GM18499 (cell line): ENCODE data around the gene IMMP2L.
A peak's percentile ranks its signal among the peaks of the same experiment; 100 is the strongest.
"Not testable (repeated sequence)": the region's sequence is repeated elsewhere in the genome, so short reads cannot be mapped to it uniquely, and the experiment has no call there.

Experiments
- ATAC-seq: cut with Tn5 transposase; IDR thresholded peaks from one replicate; pipeline ENCODE4 v1.9.1; 2021; ENCODE audit warnings: moderate number of reproducible peaks; ENCODE audit not compliant: insufficient read depth, unreplicated experiment

IMMP2L gene

GRCh38 chr7:111510584-111511378 lies 51.5 kb downstream of the IMMP2L start:
- ATAC-seq, result no peak

DNA sequence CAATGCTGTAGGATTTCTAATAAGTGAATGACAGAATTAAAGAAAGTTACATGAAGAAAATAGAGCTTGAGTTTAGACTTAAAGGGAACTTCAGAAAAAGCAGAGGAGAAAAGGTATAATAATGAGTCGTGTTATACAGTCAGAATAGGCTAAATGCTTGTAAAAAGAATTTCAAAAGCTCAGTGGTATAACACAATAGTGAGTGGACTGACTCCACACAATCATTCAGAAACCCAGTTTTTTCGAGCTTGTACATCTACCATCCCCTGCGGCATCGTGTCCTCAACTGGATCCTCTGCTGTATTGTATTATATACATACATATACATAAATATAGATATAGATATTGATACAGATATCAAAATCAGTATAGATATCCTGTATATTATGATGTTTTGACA lies 52.2 kb downstream of the IMMP2L start:
- no peak for ATAC-seq

GRCh38 chr7:111509288-111509687 lies 53.0 kb downstream of the IMMP2L start:
- ATAC-seq, result no peak

- ATAC-seq, result no peak
Measured at GRCh38 chr7:111508387-111508786, 53.9 kb downstream of the IMMP2L start.

GRCh38 chr7:111505422-111505821 lies 56.9 kb downstream of the IMMP2L start:
- not testable (repeated sequence) for ATAC-seq

GRCh38 chr7:111501799-111502198 lies 60.5 kb downstream of the IMMP2L start:
- ATAC-seq, result not testable (repeated sequence)

DNA sequence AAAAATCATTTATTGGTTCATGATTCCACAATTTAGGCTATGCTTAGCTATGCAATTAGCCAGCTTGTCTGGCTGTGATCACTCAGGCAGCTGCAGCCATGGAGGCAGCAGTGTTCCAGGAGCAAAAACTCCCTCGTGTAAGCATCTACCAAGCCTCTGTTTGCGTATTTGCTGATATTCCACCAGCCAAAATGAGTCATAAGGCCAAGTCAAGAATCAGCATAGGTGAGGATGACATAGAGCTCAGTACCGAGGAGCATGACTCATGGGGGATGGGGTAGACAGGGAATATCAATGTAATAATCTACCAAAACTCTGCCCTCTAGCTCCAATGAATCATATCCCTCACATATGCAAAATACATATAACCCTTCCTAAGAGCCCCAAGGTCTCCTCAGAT lies 63.3 kb downstream of the IMMP2L start:
- no peak for ATAC-seq

DNA sequence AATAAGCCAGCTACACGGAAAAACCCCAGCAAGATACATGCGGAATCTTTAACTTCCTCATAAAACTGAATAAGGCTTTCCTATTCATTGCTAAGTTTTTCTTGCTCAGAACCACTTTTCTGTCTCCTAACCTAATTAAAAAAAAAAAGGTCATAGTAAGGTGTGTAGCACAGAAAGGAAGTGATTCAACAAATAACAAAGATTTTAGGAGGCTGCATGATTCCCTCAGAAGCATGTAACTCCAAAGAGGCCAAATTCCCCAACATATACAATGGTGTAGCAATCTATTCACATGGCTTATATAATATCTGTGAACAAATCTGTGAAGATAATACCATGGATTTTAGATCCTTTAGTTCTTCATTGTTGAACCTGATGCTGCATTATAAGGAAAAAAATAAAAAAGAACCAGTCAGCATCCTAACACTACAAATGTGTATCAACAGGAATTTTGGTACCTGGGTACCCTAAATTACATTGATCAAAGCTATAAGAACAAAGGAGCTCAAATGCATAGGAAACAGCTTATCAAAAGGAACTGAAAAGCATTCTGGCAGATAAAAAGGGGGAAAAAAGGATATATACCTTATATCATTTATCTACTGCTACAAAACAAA lies 63.8 kb downstream of the IMMP2L start:
- ATAC-seq, result no peak

DNA sequence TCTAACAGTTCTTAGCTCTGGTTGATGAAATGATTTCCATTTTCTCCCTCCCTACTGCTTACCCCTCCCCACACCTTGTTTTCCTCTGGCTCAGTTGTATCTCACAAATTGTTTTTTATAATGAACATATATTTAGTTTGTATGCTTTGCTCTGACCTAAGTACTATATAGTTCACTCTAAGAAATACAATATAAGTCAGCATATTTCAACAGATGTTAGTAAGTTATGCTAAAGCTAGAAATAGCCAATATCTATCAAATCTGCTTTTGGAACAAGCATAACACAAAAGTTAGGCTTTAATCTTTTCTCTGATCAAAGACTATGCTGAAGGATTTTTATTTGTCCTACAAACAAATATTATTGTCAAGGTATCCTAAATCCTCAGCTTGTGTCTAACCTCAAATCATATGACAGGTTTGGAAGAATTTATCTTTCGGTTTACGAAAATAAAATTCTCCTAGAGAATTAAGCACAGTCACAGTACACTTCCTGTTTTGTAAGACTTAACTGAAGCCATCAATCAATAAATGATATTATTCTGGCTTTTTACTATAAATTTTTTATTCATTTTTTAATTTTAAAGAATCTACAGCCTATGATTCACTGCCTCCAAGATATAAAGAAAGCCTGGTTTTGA lies 67.0 kb downstream of the IMMP2L start:
- no peak for ATAC-seq

DNA sequence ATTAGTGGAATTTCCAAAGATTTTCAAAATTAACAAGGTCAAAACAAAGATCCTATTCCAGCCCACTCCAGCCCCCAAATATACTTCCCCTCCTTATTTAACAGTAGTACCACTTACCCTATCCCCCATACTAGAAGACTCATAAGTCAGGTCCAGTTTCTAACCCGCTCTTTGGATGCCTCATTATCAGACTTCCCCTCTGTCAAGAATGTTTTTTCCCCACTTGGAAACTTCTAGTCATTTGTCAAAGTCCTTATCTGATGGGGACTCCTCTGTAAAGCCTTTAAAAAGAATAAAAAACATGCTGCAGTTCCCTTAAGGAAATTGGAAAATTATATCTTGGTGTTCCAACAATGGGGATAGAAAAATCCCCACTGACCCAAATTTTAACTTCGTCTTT lies 70.1 kb downstream of the IMMP2L start:
- ATAC-seq, result no peak

DNA sequence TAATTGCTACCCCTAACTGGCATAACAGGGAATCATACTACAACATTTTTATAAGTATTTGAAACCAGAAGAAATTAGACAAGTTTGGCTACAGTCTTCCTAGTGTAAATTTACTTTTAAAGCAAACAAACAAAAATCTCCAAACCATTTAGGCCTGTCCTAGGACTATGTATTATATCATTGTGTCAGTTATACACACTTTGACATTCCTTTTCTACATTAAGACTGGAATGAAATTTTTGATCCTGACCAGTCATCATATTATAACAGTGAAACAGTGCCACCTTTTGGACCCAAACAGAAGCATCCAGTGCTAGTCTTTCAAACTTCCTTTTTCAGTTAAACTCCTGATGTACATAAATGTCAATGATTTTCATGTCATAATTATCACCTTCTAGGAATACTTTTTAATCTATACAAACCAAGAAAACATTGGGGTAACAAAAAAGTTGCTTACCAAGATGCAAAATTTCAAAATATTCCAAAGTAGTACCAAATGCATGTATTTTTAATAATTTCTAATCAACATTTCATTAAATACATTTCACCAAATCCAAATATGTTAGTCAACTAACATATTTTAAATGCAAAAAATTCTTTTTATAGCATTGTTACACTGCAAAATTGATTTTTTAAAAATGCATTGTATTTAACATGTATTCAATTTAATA lies 75.7 kb downstream of the IMMP2L start:
- peak; percentile 77 for ATAC-seq

DNA sequence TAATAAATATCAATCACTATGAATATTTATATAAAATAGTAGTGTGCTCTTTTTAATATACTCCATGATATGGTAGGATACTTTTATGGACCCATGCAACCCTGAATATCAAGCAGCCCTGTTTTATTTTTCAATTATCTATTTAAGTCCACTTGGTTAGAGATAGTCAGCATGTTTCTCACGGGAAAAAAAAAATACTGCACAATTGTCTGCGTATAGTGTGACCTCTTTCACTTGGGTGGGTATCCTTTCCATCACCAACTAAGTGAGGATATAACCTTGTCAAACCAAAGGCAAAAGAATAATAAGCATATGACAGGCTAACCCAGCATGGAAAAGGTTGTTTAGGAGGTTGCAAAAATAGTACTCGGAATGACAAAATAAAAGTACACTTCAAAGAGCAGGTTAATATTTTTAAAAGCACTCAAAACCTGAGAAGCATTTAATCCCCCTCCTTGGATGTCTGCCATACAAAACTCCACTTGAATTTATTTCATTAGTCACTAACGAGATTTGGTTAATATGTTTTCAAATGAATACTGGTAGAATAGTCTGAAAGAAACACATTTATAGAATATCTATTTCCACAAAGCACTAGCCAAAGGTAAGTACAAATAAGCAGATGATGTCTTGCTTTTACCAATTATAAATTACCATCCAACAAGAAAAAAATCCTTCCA lies 76.5 kb downstream of the IMMP2L start:
- ATAC-seq, result no peak

- ATAC-seq, result no peak
Measured at GRCh38 chr7:111483078-111483477, 79.2 kb downstream of the IMMP2L start.

- no peak for ATAC-seq
Measured at GRCh38 chr7:111477462-111478225, 84.6 kb downstream of the IMMP2L start.

GRCh38 chr7:111476586-111477293 lies 85.6 kb downstream of the IMMP2L start:
- no peak for ATAC-seq

- no peak for ATAC-seq
Measured at GRCh38 chr7:111475959-111476358, 86.3 kb downstream of the IMMP2L start.

DNA sequence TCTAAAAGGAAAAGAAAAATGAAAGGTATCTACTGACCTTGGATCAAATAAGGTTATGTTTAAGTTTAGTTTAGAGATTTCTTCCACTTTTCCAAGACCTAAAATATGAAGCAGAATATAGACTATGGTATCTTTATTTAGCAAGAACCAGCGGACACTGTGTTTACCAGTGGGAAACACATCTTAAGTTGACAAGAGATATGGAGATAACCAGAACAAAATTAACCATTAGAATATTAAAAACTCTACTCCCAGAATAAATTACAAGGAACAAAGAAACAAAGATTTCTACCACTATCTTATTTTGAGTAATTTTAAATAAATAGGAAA lies 86.9 kb downstream of the IMMP2L start:
- ATAC-seq, result no peak

- ATAC-seq, result no peak
Measured at GRCh38 chr7:111474723-111475418, 87.4 kb downstream of the IMMP2L start.
